Tibial nerve (tissue), 3 donors: ENCODE data around the gene YARS1.

Experiments
- POLR2A ChIP-seq, 2 donors: fragments of 450-650 bp; IDR thresholded peaks; one replicate each; pipeline ENCODE4 v1.6.1; 2017; ENCODE audit warnings: antibody characterized with exemption in 2 of 2, mild to moderate bottlenecking in 2 of 2, moderate library complexity in 2 of 2
- TF ChIP-seq, protein P1 (sequence below), 5 experiments: fragments of 200-600 bp in 3 of 5; fragments of 450-650 bp in 2 of 5; sonication (generic) in 3 of 5; IDR thresholded peaks; one replicate each; pipeline ENCODE4 v1.5.1; 2016 to 2019; ENCODE audit warnings: antibody characterized with exemption in 5 of 5, mild to moderate bottlenecking in 3 of 5, moderate library complexity in 2 of 5

GRCh38 chr1:32761936-32762335 is 55.2 kb downstream of the YARS1 start:
- TF ChIP-seq, protein P1, sequence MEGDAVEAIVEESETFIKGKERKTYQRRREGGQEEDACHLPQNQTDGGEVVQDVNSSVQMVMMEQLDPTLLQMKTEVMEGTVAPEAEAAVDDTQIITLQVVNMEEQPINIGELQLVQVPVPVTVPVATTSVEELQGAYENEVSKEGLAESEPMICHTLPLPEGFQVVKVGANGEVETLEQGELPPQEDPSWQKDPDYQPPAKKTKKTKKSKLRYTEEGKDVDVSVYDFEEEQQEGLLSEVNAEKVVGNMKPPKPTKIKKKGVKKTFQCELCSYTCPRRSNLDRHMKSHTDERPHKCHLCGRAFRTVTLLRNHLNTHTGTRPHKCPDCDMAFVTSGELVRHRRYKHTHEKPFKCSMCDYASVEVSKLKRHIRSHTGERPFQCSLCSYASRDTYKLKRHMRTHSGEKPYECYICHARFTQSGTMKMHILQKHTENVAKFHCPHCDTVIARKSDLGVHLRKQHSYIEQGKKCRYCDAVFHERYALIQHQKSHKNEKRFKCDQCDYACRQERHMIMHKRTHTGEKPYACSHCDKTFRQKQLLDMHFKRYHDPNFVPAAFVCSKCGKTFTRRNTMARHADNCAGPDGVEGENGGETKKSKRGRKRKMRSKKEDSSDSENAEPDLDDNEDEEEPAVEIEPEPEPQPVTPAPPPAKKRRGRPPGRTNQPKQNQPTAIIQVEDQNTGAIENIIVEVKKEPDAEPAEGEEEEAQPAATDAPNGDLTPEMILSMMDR (IDR thresholded peaks at IDR 0.05) = no peak
- TF ChIP-seq POLR2A (IDR thresholded peaks at IDR 0.05) = no peak
